HepG2 (cell line): ENCODE results near the gene HHATL.

Source experiments
- ATF2 ChIP-seq: sonication (generic); formaldehyde crosslinking; IDR thresholded peaks from 2 replicates; pipeline ENCODE4 v1.4.0; 2020; ENCODE audit warnings: missing genetic modification reagents
- CTCF ChIP-seq: sonication (generic); formaldehyde crosslinking; IDR thresholded peaks from 2 replicates; pipeline ENCODE4 v1.5.0; 2020; ENCODE audit warnings: mild to moderate bottlenecking, missing genetic modification reagents, moderate library complexity
- DMTF1 ChIP-seq: sonication (generic); formaldehyde crosslinking; IDR thresholded peaks from 2 replicates; pipeline ENCODE4 v1.4.0; 2020; ENCODE audit warnings: mild to moderate bottlenecking, missing genetic modification reagents
- ERF ChIP-seq: IDR thresholded peaks from 2 replicates; pipeline ENCODE4 v1.6.1; 2018; ENCODE audit warnings: missing biosample characterization, missing genetic modification reagents
- FIP1L1 ChIP-seq: fragments of 200-400 bp; formaldehyde crosslinking; IDR thresholded peaks from 2 replicates; pipeline ENCODE4 v1.6.1; 2018; ENCODE audit warnings: low read depth, mild to moderate bottlenecking, low read length, moderate library complexity, borderline replicate concordance; ENCODE audit not compliant: insufficient read depth
- MAFK ChIP-seq, 2 experiments: IDR thresholded peaks in 1 of 2; conservative IDR thresholded peaks in 1 of 2; 2 replicates each; pipeline ENCODE4 v1.6.1; 2011; ENCODE audit warnings: improper control_type of control experiment in 2 of 2, low read length in 2 of 2
- RERE ChIP-seq: IDR thresholded peaks from 2 replicates; pipeline ENCODE4 v1.6.1; 2016; ENCODE audit warnings: low read depth, missing genetic modification reagents, missing compliant biosample characterization
- SPEN ChIP-seq: sonication (generic); formaldehyde crosslinking; IDR thresholded peaks from 2 replicates; pipeline ENCODE4 v1.5.1; 2020; ENCODE audit warnings: low read depth, mild to moderate bottlenecking, missing genetic modification reagents
- TAF1 ChIP-seq: sonication (generic); formaldehyde crosslinking; IDR thresholded peaks from 2 replicates; pipeline ENCODE4 v1.4.0; 2020; ENCODE audit warnings: missing genetic modification reagents
- ZHX2 ChIP-seq, 2 experiments: sonication (generic) in 1 of 2; formaldehyde crosslinking in 1 of 2; IDR thresholded peaks; 2 replicates each; pipeline versions ENCODE4 v1.6.1 to v1.9.0; 2014 to 2022; ENCODE audit warnings: antibody characterized with exemption in 1 of 2, borderline replicate concordance in 1 of 2, inconsistent platforms in 1 of 2, low read depth in 1 of 2, missing genetic modification reagents in 1 of 2
- ZNF160 ChIP-seq: sonication (generic); formaldehyde crosslinking; IDR thresholded peaks from 2 replicates; pipeline ENCODE4 v1.8.0; 2022; ENCODE audit warnings: mild to moderate bottlenecking, inconsistent platforms, missing genetic modification reagents
- ZNF274 ChIP-seq: sonication (generic); formaldehyde crosslinking; IDR thresholded peaks from 2 replicates; pipeline ENCODE4 v1.5.1; 2020; ENCODE audit warnings: mild to moderate bottlenecking, missing genetic modification reagents
- ZSCAN20 ChIP-seq: sonication (generic); formaldehyde crosslinking; IDR thresholded peaks from 2 replicates; pipeline ENCODE4 v1.4.0; 2020; ENCODE audit warnings: missing genetic modification reagents, mild to moderate bottlenecking, borderline replicate concordance
- ZSCAN30 ChIP-seq: sonication (generic); formaldehyde crosslinking; IDR thresholded peaks from 2 replicates; pipeline ENCODE4 v1.5.0; 2020; ENCODE audit warnings: mild to moderate bottlenecking, missing genetic modification reagents

GRCh38 chr3:42736531-42736930 lies 33.9 kb upstream of the HHATL start:
- no peak for TF ChIP-seq ZSCAN30 (CRISPR knock-in tag)
- TF ChIP-seq RERE (CRISPR knock-in tag) = no peak
- TF ChIP-seq FIP1L1 = no peak
- no peak for TF ChIP-seq ZSCAN20 (CRISPR knock-in tag)
- no peak for TF ChIP-seq ZHX2 (IDR thresholded peaks at IDR 0.05; ENCODE audit: low read depth)
- no peak for TF ChIP-seq ZHX2 (CRISPR knock-in tag; IDR thresholded peaks at IDR 0.05; ENCODE audit: borderline replicate concordance)
- no peak for TF ChIP-seq SPEN (CRISPR knock-in tag)
- TF ChIP-seq ZNF160 = no peak
- no peak for TF ChIP-seq DMTF1 (CRISPR knock-in tag)
- TF ChIP-seq ERF (CRISPR knock-in tag) = no peak
- no peak for TF ChIP-seq ATF2 (CRISPR knock-in tag)
- TF ChIP-seq CTCF (CRISPR knock-in tag) = no peak
- TF ChIP-seq MAFK (conservative IDR thresholded peaks at IDR 0.05 in 1 of 2, IDR thresholded peaks at IDR 0.05 in 1 of 2; ENCODE audit: low read length in 2 of 2) = no peak
- TF ChIP-seq TAF1 = no peak
- no peak for TF ChIP-seq ZNF274 (CRISPR knock-in tag)
